Muscle layer of duodenum (tissue), 2 donors: ENCODE measurements around the gene VNN1.

Source experiments
- H3K27ac ChIP-seq: one replicate; pipeline ENCODE4 v1.7.0; 2013; ENCODE audit warnings: mild to moderate bottlenecking, low read length
- H3K27me3 ChIP-seq: one replicate; pipeline ENCODE4 v1.7.0; 2013; ENCODE audit warnings: low read depth, mild to moderate bottlenecking, control low read depth, low read length
- H3K36me3 ChIP-seq, 2 donors: one replicate each; pipeline ENCODE4 v1.7.0; 2013; ENCODE audit warnings: low read length in 2 of 2, control low read depth in 1 of 2, mild to moderate bottlenecking in 1 of 2; ENCODE audit not compliant: insufficient read depth in 2 of 2, control insufficient read depth in 1 of 2
- H3K4me1 ChIP-seq, 2 donors: one replicate each; pipeline ENCODE4 v1.7.0; 2013; ENCODE audit warnings: low read length in 2 of 2, mild to moderate bottlenecking in 2 of 2, control low read depth in 1 of 2, moderate library complexity in 1 of 2; ENCODE audit not compliant: insufficient read depth in 2 of 2, control insufficient read depth in 1 of 2
- H3K4me3 ChIP-seq, 2 donors: one replicate each; pipeline ENCODE4 v1.7.0; 2013; ENCODE audit warnings: low read length in 2 of 2, low read depth in 1 of 2, mild to moderate bottlenecking in 1 of 2
- H3K9me3 ChIP-seq, 2 donors: one replicate each; pipeline ENCODE4 v1.7.0; 2013; ENCODE audit warnings: low read length in 2 of 2, control low read depth in 1 of 2, mild to moderate bottlenecking in 1 of 2; ENCODE audit not compliant: control insufficient read depth in 1 of 2
- donor health status: healthy.

The VNN1 gene, protein sequence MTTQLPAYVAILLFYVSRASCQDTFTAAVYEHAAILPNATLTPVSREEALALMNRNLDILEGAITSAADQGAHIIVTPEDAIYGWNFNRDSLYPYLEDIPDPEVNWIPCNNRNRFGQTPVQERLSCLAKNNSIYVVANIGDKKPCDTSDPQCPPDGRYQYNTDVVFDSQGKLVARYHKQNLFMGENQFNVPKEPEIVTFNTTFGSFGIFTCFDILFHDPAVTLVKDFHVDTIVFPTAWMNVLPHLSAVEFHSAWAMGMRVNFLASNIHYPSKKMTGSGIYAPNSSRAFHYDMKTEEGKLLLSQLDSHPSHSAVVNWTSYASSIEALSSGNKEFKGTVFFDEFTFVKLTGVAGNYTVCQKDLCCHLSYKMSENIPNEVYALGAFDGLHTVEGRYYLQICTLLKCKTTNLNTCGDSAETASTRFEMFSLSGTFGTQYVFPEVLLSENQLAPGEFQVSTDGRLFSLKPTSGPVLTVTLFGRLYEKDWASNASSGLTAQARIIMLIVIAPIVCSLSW

DNA sequence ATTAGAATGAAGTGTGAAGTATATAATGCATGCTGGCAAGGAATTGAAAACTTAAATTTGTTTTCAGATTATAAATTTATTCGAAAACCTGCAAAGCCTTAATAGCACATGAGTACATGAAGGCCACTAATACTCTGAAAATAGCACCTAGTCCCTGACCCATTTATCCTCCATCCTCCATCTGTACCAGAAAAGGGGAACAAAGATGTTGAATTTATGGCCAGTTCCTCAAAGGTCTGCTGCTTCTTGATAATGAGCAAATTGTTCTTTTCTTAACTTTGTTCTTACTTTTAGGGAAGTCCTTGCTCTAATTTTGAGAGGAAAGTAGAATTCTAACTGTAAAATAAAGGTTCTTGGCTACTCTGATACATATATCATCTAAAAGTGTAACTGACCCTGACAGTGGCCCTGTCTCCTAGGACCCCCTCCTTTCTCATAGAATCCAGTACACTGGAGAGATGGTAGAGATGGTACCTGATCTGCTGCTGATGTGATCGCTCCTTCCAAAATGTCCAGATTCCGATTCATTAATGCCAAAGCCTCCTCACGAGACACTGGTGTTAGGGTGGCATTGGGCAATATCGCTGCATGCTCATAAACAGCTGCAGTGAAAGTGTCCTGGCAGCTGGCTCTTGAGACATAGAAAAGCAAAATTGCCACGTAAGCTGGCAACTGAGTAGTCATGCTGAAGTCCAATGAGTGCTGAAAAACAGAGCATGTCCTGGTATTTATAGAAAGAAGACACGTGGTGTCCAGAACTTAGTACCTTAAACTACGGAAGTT lies at the start of gene VNN1:
Gene VNN1 (minus strand): TSS at position 704 of the 783 bp plus-strand sequence. CDS start 20 bp downstream, at position 684.
- H3K27me3 ChIP-seq: no peaks in the 10 kb centered on the region
- peak within 1 kb of the TSS in 1 of 2 donors; percentile 60 for H3K4me3 ChIP-seq
- peak within 1 kb of the TSS; percentile 84 for H3K27ac ChIP-seq

DNA sequence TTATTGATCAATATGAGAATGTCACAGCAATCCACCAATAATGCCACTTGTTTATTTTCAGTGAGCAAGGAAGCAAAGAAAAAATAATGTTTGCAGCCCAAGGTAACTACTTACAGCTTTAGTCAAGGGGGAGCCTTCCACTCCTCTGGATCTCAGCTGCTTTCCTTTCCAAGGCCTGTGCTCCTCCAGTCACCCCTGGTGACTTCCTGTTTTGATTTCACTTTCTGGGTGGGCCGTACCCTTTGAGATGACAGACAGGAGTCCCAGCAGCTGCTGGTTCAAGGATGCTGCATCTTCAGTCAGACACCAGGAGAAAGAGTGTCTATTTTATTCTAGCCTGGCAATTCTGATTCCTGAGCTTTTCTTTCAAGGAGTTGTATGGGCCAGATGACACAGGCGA lies 49.4 kb upstream of the VNN1 start:
- no peaks in the 10 kb centered on the region for H3K9me3 ChIP-seq
- no peak overlapping the region for H3K4me3 ChIP-seq
- no peak overlapping the region for H3K27ac ChIP-seq
- no peaks in the 10 kb centered on the region for H3K27me3 ChIP-seq
- no peaks in the 10 kb centered on the region for H3K36me3 ChIP-seq
- H3K4me1 ChIP-seq: no peaks in the 10 kb centered on the region

More for the DNA sequence above, at the start of gene VNN1:
- Histone ChIP-seq H3K36me3 (no peaks in the 10 kb centered on the region), H3K4me1 (no peaks in the 10 kb centered on the region), H3K9me3 (no peaks in the 10 kb centered on the region)

DNA sequence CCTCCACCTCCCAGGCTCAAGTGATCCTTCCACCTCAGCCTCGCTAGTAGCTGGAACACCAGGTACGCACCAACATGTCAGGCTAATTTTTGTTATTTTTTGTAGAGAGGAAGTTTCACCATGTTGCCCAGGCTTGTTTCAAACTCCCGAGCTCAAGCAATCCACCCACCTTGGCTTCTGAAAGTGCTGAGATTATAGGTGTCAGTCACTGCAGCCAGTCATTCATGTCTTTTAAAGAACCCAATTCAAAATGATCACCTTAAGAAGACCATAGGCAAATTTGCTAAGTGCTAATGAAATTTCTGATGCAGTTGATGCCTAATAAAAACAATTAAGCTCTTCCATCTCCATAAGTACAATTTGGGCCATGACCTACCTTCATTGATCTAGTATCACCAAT lies 46.4 kb upstream of the VNN1 start:
- H3K36me3 ChIP-seq: no peaks in the 10 kb centered on the region
- no peaks in the 10 kb centered on the region for H3K9me3 ChIP-seq
- H3K4me3 ChIP-seq: no peak overlapping the region
- no peaks in the 10 kb centered on the region for H3K4me1 ChIP-seq
- no peak overlapping the region for H3K27ac ChIP-seq
- H3K27me3 ChIP-seq: no peaks in the 10 kb centered on the region

DNA sequence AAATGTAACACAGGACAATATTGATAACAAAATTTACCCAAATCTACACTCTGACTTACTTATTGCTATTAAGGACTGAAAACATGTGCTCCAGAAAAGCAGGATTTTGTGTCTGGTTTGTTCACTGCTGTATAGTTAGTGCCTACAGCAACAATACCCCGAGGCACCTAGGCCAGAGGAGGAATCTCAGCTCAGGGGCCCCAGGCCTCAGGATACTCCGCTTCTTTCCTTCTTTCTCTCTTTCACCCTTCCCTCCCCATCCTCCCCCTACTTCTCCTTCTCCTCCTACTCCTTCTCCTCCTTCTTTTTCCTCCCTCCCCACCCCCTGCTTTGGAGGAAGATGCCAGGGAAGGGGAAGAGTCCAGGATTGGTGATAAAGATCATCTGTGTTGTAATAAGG lies 44.8 kb upstream of the VNN1 start:
- Histone ChIP-seq H3K27ac (no peak overlapping the region), H3K9me3 (no peaks in the 10 kb centered on the region), H3K36me3 (no peaks in the 10 kb centered on the region), H3K27me3 (no peaks in the 10 kb centered on the region), H3K4me3 (no peak overlapping the region), H3K4me1 (no peaks in the 10 kb centered on the region)

DNA sequence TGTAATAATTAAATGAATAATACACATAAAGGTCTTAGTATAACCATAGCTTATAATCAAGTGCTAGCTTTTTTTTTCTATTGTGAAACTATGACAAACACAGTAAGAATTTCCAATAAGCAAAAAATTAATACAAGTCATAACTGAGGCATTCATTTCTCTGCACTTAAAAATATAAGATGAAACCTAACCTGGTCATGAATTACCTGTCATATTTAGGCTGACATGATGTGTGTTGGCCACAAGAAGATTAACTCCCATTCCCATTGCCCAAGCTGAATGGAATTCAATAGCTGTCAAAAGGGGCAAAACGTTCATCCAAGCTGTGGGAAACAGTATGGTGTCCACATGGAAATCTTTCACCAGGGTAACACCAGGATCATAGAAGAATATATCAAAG lies 38.4 kb upstream of the VNN1 start:
- Histone ChIP-seq H3K4me1 (no peaks in the 10 kb centered on the region), H3K9me3 (no peaks in the 10 kb centered on the region), H3K4me3 (no peak overlapping the region), H3K27ac (no peak overlapping the region), H3K27me3 (no peaks in the 10 kb centered on the region), H3K36me3 (no peaks in the 10 kb centered on the region)

DNA sequence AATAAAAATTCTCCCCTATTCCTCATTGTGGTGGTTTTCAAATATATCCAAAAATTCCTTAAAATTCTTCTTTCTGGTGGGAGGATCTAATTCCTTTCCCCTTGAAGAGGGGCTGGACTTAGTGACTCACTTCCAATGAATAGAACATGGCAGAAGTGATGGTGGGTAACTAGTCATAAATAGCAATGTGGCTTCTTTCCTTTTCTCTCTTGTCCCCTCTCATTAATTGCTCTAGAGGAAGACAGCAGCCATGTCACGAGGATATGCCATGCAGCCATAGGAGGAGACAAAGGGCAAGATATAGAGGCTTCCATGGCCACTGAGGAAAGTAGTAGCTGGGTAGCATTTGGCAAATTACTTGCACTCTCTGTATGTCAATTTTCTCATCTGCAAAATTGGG lies 38.0 kb upstream of the VNN1 start:
- no peak overlapping the region for H3K4me3 ChIP-seq
- no peaks in the 10 kb centered on the region for H3K9me3 ChIP-seq
- H3K4me1 ChIP-seq: no peaks in the 10 kb centered on the region
- no peaks in the 10 kb centered on the region for H3K27me3 ChIP-seq
- H3K27ac ChIP-seq: no peak overlapping the region
- H3K36me3 ChIP-seq: no peaks in the 10 kb centered on the region

DNA sequence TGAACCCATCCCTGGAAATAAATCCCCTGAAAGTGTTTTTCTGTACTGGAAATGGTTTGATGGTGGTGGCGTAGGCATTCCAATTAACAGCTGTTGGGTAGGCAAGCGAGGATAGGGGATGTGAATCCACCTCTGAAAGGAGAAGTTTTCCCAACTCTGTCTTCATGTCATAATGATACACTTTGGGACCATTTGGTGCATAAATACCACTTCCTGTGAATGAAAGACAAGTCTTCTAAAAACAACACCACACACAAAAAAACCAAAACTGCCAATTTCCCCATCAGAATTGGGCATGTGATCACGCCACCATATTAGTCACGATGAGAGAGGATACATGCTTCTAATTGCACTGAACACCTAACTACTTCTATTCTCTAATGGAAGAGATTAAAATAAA lies 37.5 kb upstream of the VNN1 start:
- Histone ChIP-seq H3K36me3 (no peaks in the 10 kb centered on the region), H3K27ac (no peak overlapping the region), H3K4me1 (no peaks in the 10 kb centered on the region), H3K4me3 (no peak overlapping the region), H3K9me3 (no peaks in the 10 kb centered on the region), H3K27me3 (no peaks in the 10 kb centered on the region)

DNA sequence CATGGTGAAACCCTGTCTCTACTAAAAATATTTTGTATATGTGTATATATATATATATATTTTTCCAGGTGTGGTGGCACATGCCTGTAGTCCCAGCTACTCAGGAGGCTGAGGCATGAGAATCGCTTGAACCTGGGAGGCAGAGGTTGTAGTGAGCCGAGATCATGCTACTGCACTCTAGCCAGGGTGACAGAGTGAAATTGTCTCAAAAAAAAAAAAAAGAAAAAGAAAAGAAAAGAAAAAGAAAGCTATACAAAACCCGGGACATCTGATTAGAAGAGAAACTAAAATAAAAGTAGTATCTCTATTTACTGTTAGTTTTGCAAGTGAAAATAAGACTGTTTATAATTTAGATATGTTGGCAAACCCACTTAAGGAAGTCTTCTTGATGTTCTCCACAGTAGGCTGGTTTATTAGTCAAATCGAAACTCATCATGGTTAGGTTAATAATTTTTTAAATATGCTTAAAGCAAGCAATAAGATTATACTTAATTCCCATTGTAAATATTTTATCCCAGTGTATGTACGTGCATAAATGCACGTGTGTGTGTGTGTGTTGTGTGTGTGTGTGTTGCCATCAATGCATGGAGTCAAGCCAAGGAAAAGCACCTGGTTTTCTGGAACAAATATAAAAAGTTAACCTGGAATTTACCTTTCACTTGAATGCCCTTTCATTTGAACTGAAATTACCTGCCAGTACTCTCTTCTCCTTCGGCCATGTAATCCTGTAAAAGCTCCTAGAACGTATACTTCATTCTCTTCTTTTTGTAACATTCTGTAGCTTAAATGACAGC lies 36.8 kb upstream of the VNN1 start:
- Histone ChIP-seq H3K27me3 (no peaks in the 10 kb centered on the region), H3K4me3 (no peak overlapping the region), H3K36me3 (no peaks in the 10 kb centered on the region), H3K27ac (no peak overlapping the region), H3K4me1 (no peaks in the 10 kb centered on the region), H3K9me3 (no peaks in the 10 kb centered on the region)

DNA sequence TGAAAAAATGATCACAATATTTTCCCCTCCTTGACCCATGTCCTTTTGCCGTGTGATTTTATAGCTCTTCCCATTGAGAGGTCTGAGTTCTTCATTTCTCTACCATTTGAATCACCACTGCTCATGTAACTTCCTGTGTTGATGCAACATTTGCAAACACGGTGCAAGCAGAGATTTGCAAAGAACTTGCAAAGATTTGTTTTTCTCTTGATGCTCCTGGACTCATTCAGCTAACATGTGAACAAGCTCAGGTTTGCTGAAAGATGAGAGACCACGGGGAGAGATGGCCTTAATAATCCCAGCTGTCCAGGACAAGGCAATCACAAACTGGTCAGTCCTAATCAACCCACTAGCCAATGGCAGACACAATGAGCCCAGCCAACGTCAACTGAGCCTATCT lies 35.3 kb upstream of the VNN1 start:
- no peaks in the 10 kb centered on the region for H3K9me3 ChIP-seq
- no peak overlapping the region for H3K4me3 ChIP-seq
- H3K27ac ChIP-seq: no peak overlapping the region
- no peaks in the 10 kb centered on the region for H3K27me3 ChIP-seq
- H3K36me3 ChIP-seq: no peaks in the 10 kb centered on the region
- H3K4me1 ChIP-seq: no peaks in the 10 kb centered on the region

DNA sequence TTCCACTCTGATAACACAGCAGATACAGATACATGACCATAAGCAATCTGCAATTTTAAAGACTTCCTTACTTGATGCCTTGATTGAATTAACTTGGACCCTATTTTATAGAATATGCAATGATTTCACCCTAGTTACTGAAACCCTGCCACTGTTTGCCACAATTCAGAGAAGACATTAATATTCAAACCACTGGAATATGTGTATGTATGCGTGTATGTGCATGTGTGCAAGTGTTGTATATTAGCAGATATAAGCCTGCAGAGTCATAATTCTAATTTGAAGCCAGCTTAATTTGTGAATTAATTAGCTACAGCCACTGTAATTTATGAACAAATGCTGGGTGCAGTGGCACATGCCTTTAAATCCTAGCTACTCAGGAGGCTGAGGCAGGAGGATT lies 34.6 kb upstream of the VNN1 start:
- Histone ChIP-seq H3K9me3 (no peaks in the 10 kb centered on the region), H3K27me3 (no peaks in the 10 kb centered on the region), H3K36me3 (no peaks in the 10 kb centered on the region), H3K4me3 (no peak overlapping the region), H3K27ac (no peak overlapping the region), H3K4me1 (no peaks in the 10 kb centered on the region)

DNA sequence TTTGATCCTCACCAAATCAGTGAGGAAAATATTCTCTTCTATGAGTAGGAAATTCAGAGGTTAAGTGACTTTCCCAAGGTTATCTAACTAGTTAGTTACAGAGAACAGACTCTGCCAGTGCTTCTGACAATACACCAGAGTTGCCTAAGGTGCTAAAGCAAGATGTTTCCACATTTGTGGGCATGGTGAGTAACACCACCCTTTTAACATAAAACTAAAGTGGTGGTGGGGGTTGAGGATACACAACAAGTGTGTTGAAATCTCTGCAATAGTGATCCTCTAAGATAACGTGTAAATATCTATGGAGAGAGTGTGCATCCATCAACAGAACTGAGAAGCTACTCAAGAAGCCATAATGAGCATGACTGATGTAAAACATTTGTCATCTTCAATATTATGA lies 32.2 kb upstream of the VNN1 start:
- Histone ChIP-seq H3K36me3 (no peaks in the 10 kb centered on the region), H3K4me1 (no peaks in the 10 kb centered on the region), H3K4me3 (no peak overlapping the region), H3K27me3 (no peaks in the 10 kb centered on the region), H3K27ac (no peak overlapping the region), H3K9me3 (no peaks in the 10 kb centered on the region)
